GM12873 (cell line): ENCODE data around the gene TXNRD2.

Experiments
- CTCF ChIP-seq: IDR thresholded peaks from 2 replicates; pipeline ENCODE4 v1.5.1; 2012; ENCODE audit warnings: low read depth, mild to moderate bottlenecking, moderate library complexity, low read length, control low read depth; ENCODE audit not compliant: insufficient read depth; ENCODE audit errors: missing control alignments

TXNRD2 gene

GRCh38 chr22:19875061-19875530 lies 66.5 kb downstream of the TXNRD2 start:
- no peak for TF ChIP-seq CTCF

- no peak for TF ChIP-seq CTCF
Observed at GRCh38 chr22:19874307-19875060, 67.1 kb downstream of the TXNRD2 start.

GRCh38 chr22:19873960-19874306 lies 67.7 kb downstream of the TXNRD2 start:
- no peak for TF ChIP-seq CTCF

- TF ChIP-seq CTCF: no peak
Observed at GRCh38 chr22:19873138-19873959, 68.3 kb downstream of the TXNRD2 start.

GRCh38 chr22:19872779-19873137 lies 68.9 kb downstream of the TXNRD2 start:
- TF ChIP-seq CTCF: no peak

GRCh38 chr22:19871845-19872778 lies 69.5 kb downstream of the TXNRD2 start:
- no peak for TF ChIP-seq CTCF
